Measurements from ENCODE around the gene ZNF329. TPM values are rescaled to one million over a fixed set of nuclear protein-coding genes. Genes with fewer than 3 reads are reported as not detected.
"Not testable (repeated sequence)": the region's sequence is repeated elsewhere in the genome, so short reads cannot be mapped to it uniquely, and the experiment has no call there.

Gene ZNF329
- polyA plus RNA-seq, 4 donors, result 1.1 to 12.3 (median 2.7) TPM

GRCh38 chr19:58166708-58167280 is 16.2 kb upstream of the ZNF329 start:
- Histone ChIP-seq H3K4me1 (ENCODE audit: control insufficient read depth in 3 of 3, insufficient read depth in 2 of 3, low read depth in 1 of 3, low read length in 2 of 3) (no peaks in the 10 kb centered on the region), H3K9me3 (ENCODE audit: control insufficient read depth in 2 of 2, insufficient read depth in 1 of 2, low read depth in 1 of 2, low read length in 1 of 2) (peaks cover 2 to 69% of the 10 kb centered on the region in 2 donors), H3K27me3 (ENCODE audit: control insufficient read depth in 3 of 3, insufficient read depth in 3 of 3, low read length in 3 of 3) (no peaks in the 10 kb centered on the region), H3K36me3 (ENCODE audit: control insufficient read depth in 3 of 3, insufficient read depth in 2 of 3, low read depth in 1 of 3, low read length in 3 of 3) (no peaks in the 10 kb centered on the region), H3K27ac (ENCODE audit: low read depth in 1 of 3, low read length in 2 of 3) (no peak overlapping the region), H3K4me3 (ENCODE audit: low read depth in 1 of 3, low read length in 3 of 3) (no peak overlapping the region)
- WGBS, 3 donors, result 57 to 66% (median 63%) methylated on average over 4 of the region's 4 CpGs
- no peak for DNase-seq
- FAIRE-seq, result no peak

GRCh38 chr19:58166268-58166667 is 15.7 kb upstream of the ZNF329 start:
- H3K4me3 ChIP-seq (ENCODE audit: low read depth in 1 of 3, low read length in 3 of 3), result no peak overlapping the region
- DNase-seq (no peak), FAIRE-seq (no peak)
- 84 to 91% (median 89%) methylated on average over 1 of the region's 1 CpG for WGBS, 3 donors
- H3K9me3 ChIP-seq (ENCODE audit: control insufficient read depth in 2 of 2, insufficient read depth in 1 of 2, low read depth in 1 of 2, low read length in 1 of 2), result peaks cover 2 to 66% of the 10 kb centered on the region in 2 donors
- no peak overlapping the region for H3K27ac ChIP-seq (ENCODE audit: low read depth in 1 of 3, low read length in 2 of 3)
- H3K36me3 ChIP-seq (ENCODE audit: control insufficient read depth in 3 of 3, insufficient read depth in 2 of 3, low read depth in 1 of 3, low read length in 3 of 3), result no peaks in the 10 kb centered on the region
- H3K27me3 ChIP-seq (ENCODE audit: control insufficient read depth in 3 of 3, insufficient read depth in 3 of 3, low read length in 3 of 3), result no peaks in the 10 kb centered on the region
- H3K4me1 ChIP-seq (ENCODE audit: control insufficient read depth in 3 of 3, insufficient read depth in 2 of 3, low read depth in 1 of 3, low read length in 2 of 3), result no peaks in the 10 kb centered on the region

GRCh38 chr19:58157045-58157728 is 6.6 kb upstream of the ZNF329 start:
- DNase-seq, result no peak
- 92 to 94% (median 94%) methylated on average over 51 to 53 of the region's 53 CpGs for WGBS, 3 donors
- peaks cover 0 to 4% (median 0%) of the 10 kb centered on the region in 3 donors for H3K4me1 ChIP-seq (ENCODE audit: control insufficient read depth in 3 of 3, insufficient read depth in 2 of 3, low read depth in 1 of 3, low read length in 2 of 3)
- H3K27me3 ChIP-seq (ENCODE audit: control insufficient read depth in 3 of 3, insufficient read depth in 3 of 3, low read length in 3 of 3), result no peaks in the 10 kb centered on the region
- no peak overlapping the region for H3K27ac ChIP-seq (ENCODE audit: low read depth in 1 of 3, low read length in 2 of 3)
- no peaks in the 10 kb centered on the region for H3K36me3 ChIP-seq (ENCODE audit: control insufficient read depth in 3 of 3, insufficient read depth in 2 of 3, low read depth in 1 of 3, low read length in 3 of 3)
- no peak overlapping the region for H3K4me3 ChIP-seq (ENCODE audit: low read depth in 1 of 3, low read length in 3 of 3)
- H3K9me3 ChIP-seq (ENCODE audit: control insufficient read depth in 2 of 2, insufficient read depth in 1 of 2, low read depth in 1 of 2, low read length in 1 of 2), result peaks cover 2 to 34% of the 10 kb centered on the region in 2 donors
- no peak for FAIRE-seq

- Histone ChIP-seq H3K4me3 (ENCODE audit: low read depth in 1 of 3, low read length in 3 of 3) (peak overlapping the region; percentile 65 to 84 (median 77)), H3K27ac (ENCODE audit: low read depth in 1 of 3, low read length in 2 of 3) (peak overlapping the region; percentile 77 to 97 (median 89)), H3K4me1 (ENCODE audit: control insufficient read depth in 3 of 3, insufficient read depth in 2 of 3, low read depth in 1 of 3, low read length in 2 of 3) (peaks cover 0 to 4% (median 2%) of the 10 kb centered on the region in 3 donors), H3K9me3 (ENCODE audit: control insufficient read depth in 2 of 2, insufficient read depth in 1 of 2, low read depth in 1 of 2, low read length in 1 of 2) (peaks cover 2 to 27% of the 10 kb centered on the region in 2 donors), H3K36me3 (ENCODE audit: control insufficient read depth in 3 of 3, insufficient read depth in 2 of 3, low read depth in 1 of 3, low read length in 3 of 3) (no peaks in the 10 kb centered on the region), H3K27me3 (ENCODE audit: control insufficient read depth in 3 of 3, insufficient read depth in 3 of 3, low read length in 3 of 3) (no peaks in the 10 kb centered on the region)
- peak; percentile 93 to 99 for DNase-seq
- FAIRE-seq, result no peak
- 3 to 4% (median 3%) methylated on average over 73 to 85 of the region's 85 CpGs for WGBS, 3 donors
Measured at GRCh38 chr19:58154679-58155648, 4.4 kb upstream of the ZNF329 start.

- Histone ChIP-seq H3K27ac (ENCODE audit: low read depth in 1 of 3, low read length in 2 of 3) (peak overlapping the region; percentile 77 to 97 (median 89)), H3K27me3 (ENCODE audit: control insufficient read depth in 3 of 3, insufficient read depth in 3 of 3, low read length in 3 of 3) (no peaks in the 10 kb centered on the region), H3K36me3 (ENCODE audit: control insufficient read depth in 3 of 3, insufficient read depth in 2 of 3, low read depth in 1 of 3, low read length in 3 of 3) (no peaks in the 10 kb centered on the region), H3K4me1 (ENCODE audit: control insufficient read depth in 3 of 3, insufficient read depth in 2 of 3, low read depth in 1 of 3, low read length in 2 of 3) (peaks cover 0 to 4% (median 2%) of the 10 kb centered on the region in 3 donors), H3K9me3 (ENCODE audit: control insufficient read depth in 2 of 2, insufficient read depth in 1 of 2, low read depth in 1 of 2, low read length in 1 of 2) (peaks cover 2 to 26% of the 10 kb centered on the region in 2 donors), H3K4me3 (ENCODE audit: low read depth in 1 of 3, low read length in 3 of 3) (peak overlapping the region; percentile 65 to 84 (median 77))
- FAIRE-seq, result no peak
- WGBS, 3 donors, result 12 to 18% (median 17%) methylated on average over 12 of the region's 12 CpGs
- DNase-seq, result no peak
Measured at GRCh38 chr19:58154287-58154678, 3.7 kb upstream of the ZNF329 start.

- Histone ChIP-seq H3K4me3 (ENCODE audit: low read depth in 1 of 3, low read length in 3 of 3) (peak overlapping the region in 1 of 3 donors; percentile 84), H3K27me3 (ENCODE audit: control insufficient read depth in 3 of 3, insufficient read depth in 3 of 3, low read length in 3 of 3) (no peaks in the 10 kb centered on the region), H3K27ac (ENCODE audit: low read depth in 1 of 3, low read length in 2 of 3) (no peak overlapping the region), H3K9me3 (ENCODE audit: control insufficient read depth in 2 of 2, insufficient read depth in 1 of 2, low read depth in 1 of 2, low read length in 1 of 2) (peaks cover 2 to 34% of the 10 kb centered on the region in 2 donors), H3K4me1 (ENCODE audit: control insufficient read depth in 3 of 3, insufficient read depth in 2 of 3, low read depth in 1 of 3, low read length in 2 of 3) (peaks cover 0 to 4% (median 2%) of the 10 kb centered on the region in 3 donors), H3K36me3 (ENCODE audit: control insufficient read depth in 3 of 3, insufficient read depth in 2 of 3, low read depth in 1 of 3, low read length in 3 of 3) (no peaks in the 10 kb centered on the region)
- DNase-seq, result no peak
- no peak for FAIRE-seq
- WGBS, 3 donors, result 92 to 98% (median 97%) methylated on average over 2 of the region's 2 CpGs
Measured at GRCh38 chr19:58153386-58153785, 2.8 kb upstream of the ZNF329 start.

GRCh38 chr19:58147475-58147874 is 3.1 kb downstream of the ZNF329 start:
- H3K9me3 ChIP-seq (ENCODE audit: control insufficient read depth in 2 of 2, insufficient read depth in 1 of 2, low read depth in 1 of 2, low read length in 1 of 2), result peaks cover 2 to 49% of the 10 kb centered on the region in 2 donors
- FAIRE-seq; H3K4me3 ChIP-seq (ENCODE audit: low read depth in 1 of 3, low read length in 3 of 3); DNase-seq; H3K27me3 ChIP-seq (ENCODE audit: control insufficient read depth in 3 of 3, insufficient read depth in 3 of 3, low read length in 3 of 3); H3K27ac ChIP-seq (ENCODE audit: low read depth in 1 of 3, low read length in 2 of 3); H3K4me1 ChIP-seq (ENCODE audit: control insufficient read depth in 3 of 3, insufficient read depth in 2 of 3, low read depth in 1 of 3, low read length in 2 of 3): not testable (repeated sequence)
- H3K36me3 ChIP-seq (ENCODE audit: control insufficient read depth in 3 of 3, insufficient read depth in 2 of 3, low read depth in 1 of 3, low read length in 3 of 3), result peaks cover 3 to 10% (median 5%) of the 10 kb centered on the region in 3 donors
- WGBS, 3 donors, result 91 to 100% (median 99%) methylated on average over 9 to 23 of the region's 28 CpGs

GRCh38 chr19:58145849-58146248 is 4.7 kb downstream of the ZNF329 start:
- no peak for FAIRE-seq

More at GRCh38 chr19:58145849-58146248, 4.7 kb downstream of the ZNF329 start:
- no peak overlapping the region for H3K4me3 ChIP-seq (ENCODE audit: low read depth in 1 of 3, low read length in 3 of 3)
- DNase-seq, result no peak
- H3K27ac ChIP-seq (ENCODE audit: low read depth in 1 of 3, low read length in 2 of 3), result no peak overlapping the region
- H3K9me3 ChIP-seq (ENCODE audit: control insufficient read depth in 2 of 2, insufficient read depth in 1 of 2, low read depth in 1 of 2, low read length in 1 of 2), result peaks cover 2 to 59% of the 10 kb centered on the region in 2 donors
- H3K27me3 ChIP-seq (ENCODE audit: control insufficient read depth in 3 of 3, insufficient read depth in 3 of 3, low read length in 3 of 3), result no peaks in the 10 kb centered on the region
- 94 to 96% (median 95%) methylated on average over 3 of the region's 3 CpGs for WGBS, 3 donors
- H3K4me1 ChIP-seq (ENCODE audit: control insufficient read depth in 3 of 3, insufficient read depth in 2 of 3, low read depth in 1 of 3, low read length in 2 of 3), result peaks cover 0 to 2% (median 0%) of the 10 kb centered on the region in 3 donors
- H3K36me3 ChIP-seq (ENCODE audit: control insufficient read depth in 3 of 3, insufficient read depth in 2 of 3, low read depth in 1 of 3, low read length in 3 of 3), result peaks cover 5 to 24% (median 8%) of the 10 kb centered on the region in 3 donors

Measured in small intestine (tissue), 7 donors.